OCI-LY1 (cell line): ENCODE measurements around the gene ZEB1.
"Not testable (repeated sequence)": the region's sequence is repeated elsewhere in the genome, so short reads cannot be mapped to it uniquely, and the experiment has no call there.

Source experiments
- H2AFZ ChIP-seq: fragments of 200-600 bp; sonication (generic), shearing (Covaris generic); 2 replicates; pipeline ENCODE4 v1.6.0; 2014; ENCODE audit warnings: antibody characterized with exemption, mild to moderate bottlenecking, low read length
- H3F3A ChIP-seq: fragments of 200-600 bp; sonication (generic), shearing (Covaris generic); 2 replicates; pipeline ENCODE4 v1.6.0; 2014; ENCODE audit warnings: mild to moderate bottlenecking, antibody characterized with exemption, low read length, moderate library complexity; ENCODE audit not compliant: insufficient read depth
- H3K27ac ChIP-seq: fragments of 200-600 bp; sonication (generic); 2 replicates; pipeline ENCODE4 v1.5.1; 2014; ENCODE audit warnings: low read length, mixed run types, mild to moderate bottlenecking, low read depth; ENCODE audit not compliant: poor library complexity, severe bottlenecking
- H3K27me3 ChIP-seq: fragments of 200-600 bp; sonication (generic); 2 replicates; pipeline ENCODE4 v1.6.0; 2014; ENCODE audit warnings: antibody characterized with exemption, mild to moderate bottlenecking, low read length, moderate library complexity; ENCODE audit not compliant: insufficient read depth
- H3K36me3 ChIP-seq: fragments of 200-600 bp; sonication (generic); 2 replicates; pipeline ENCODE4 v1.6.1; 2014; ENCODE audit warnings: mild to moderate bottlenecking, antibody characterized with exemption, low read length, moderate library complexity, mixed read lengths; ENCODE audit not compliant: insufficient read depth
- H3K4me1 ChIP-seq: fragments of 200-600 bp; sonication (generic); 2 replicates; pipeline ENCODE4 v1.5.1; 2014; ENCODE audit warnings: mild to moderate bottlenecking, low read length, moderate library complexity; ENCODE audit not compliant: insufficient read depth, severe bottlenecking
- H3K4me2 ChIP-seq: fragments of 200-600 bp; sonication (generic), shearing (Covaris generic); 2 replicates; pipeline ENCODE4 v1.6.1; 2014; ENCODE audit warnings: low read length
- H3K4me3 ChIP-seq: fragments of 200-600 bp; sonication (generic); 2 replicates; pipeline ENCODE4 v1.5.1; 2014; ENCODE audit warnings: low read length, low read depth, mild to moderate bottlenecking, mixed read lengths; ENCODE audit not compliant: poor library complexity, severe bottlenecking
- H3K79me2 ChIP-seq: fragments of 200-600 bp; shearing (Covaris generic); 2 replicates; pipeline ENCODE4 v1.6.1; 2016; ENCODE audit warnings: mixed run types, low read length, mixed read lengths; ENCODE audit not compliant: insufficient read depth
- H3K9ac ChIP-seq: fragments of 200-600 bp; sonication (generic), shearing (Covaris generic); 2 replicates; pipeline ENCODE4 v1.6.1; 2014; ENCODE audit warnings: mild to moderate bottlenecking, low read length, mixed read lengths
- H3K9me2 ChIP-seq: fragments of 200-600 bp; sonication (generic), shearing (Covaris generic); 2 replicates; pipeline ENCODE4 v1.6.1; 2014; ENCODE audit warnings: low read depth, mild to moderate bottlenecking, low read length, mixed read lengths
- H3K9me3 ChIP-seq: fragments of 200-600 bp; shearing (Covaris generic); 2 replicates; pipeline ENCODE4 v1.6.1; 2014; ENCODE audit warnings: low read length, mixed read lengths
- H4K20me1 ChIP-seq: fragments of 200-600 bp; sonication (generic), shearing (Covaris generic); 2 replicates; pipeline ENCODE4 v1.6.0; 2016; ENCODE audit warnings: mild to moderate bottlenecking, low read length; ENCODE audit not compliant: insufficient read depth
- EZH2 ChIP-seq: fragments of 200-600 bp; sonication (generic), shearing (Covaris generic); IDR thresholded peaks from 2 replicates; pipeline ENCODE4 v1.8.0; 2017; ENCODE audit warnings: borderline replicate concordance, mixed run types, mild to moderate bottlenecking, antibody characterized with exemption, low read length, moderate library complexity, mixed read lengths
- TF ChIP-seq, protein P1 (sequence below): fragments of 200-600 bp; sonication (generic), shearing (Covaris generic); IDR thresholded peaks from 2 replicates; pipeline ENCODE4 v1.5.1; 2017; ENCODE audit warnings: mild to moderate bottlenecking, antibody characterized with exemption, low read length, moderate library complexity, mixed read lengths

ZEB1 gene

GRCh38 chr10:31557854-31558253 is 238.8 kb downstream of the ZEB1 start:
- Histone ChIP-seq H3K79me2 (no peaks in the 10 kb centered on the region), H3K4me3 (no peak overlapping the region), H3K4me1 (no peaks in the 10 kb centered on the region), H3K36me3 (no peaks in the 10 kb centered on the region), H4K20me1 (no peaks in the 10 kb centered on the region), H3K27me3 (no peaks in the 10 kb centered on the region), H2AFZ (no peak overlapping the region), H3K9me3 (no peaks in the 10 kb centered on the region), H3K4me2 (no peak overlapping the region), H3K9me2 (no peaks in the 10 kb centered on the region), H3K9ac (no peak overlapping the region), H3K27ac (no peak overlapping the region), H3F3A (no peaks in the 10 kb centered on the region)
- TF ChIP-seq EZH2: no peak

DNA sequence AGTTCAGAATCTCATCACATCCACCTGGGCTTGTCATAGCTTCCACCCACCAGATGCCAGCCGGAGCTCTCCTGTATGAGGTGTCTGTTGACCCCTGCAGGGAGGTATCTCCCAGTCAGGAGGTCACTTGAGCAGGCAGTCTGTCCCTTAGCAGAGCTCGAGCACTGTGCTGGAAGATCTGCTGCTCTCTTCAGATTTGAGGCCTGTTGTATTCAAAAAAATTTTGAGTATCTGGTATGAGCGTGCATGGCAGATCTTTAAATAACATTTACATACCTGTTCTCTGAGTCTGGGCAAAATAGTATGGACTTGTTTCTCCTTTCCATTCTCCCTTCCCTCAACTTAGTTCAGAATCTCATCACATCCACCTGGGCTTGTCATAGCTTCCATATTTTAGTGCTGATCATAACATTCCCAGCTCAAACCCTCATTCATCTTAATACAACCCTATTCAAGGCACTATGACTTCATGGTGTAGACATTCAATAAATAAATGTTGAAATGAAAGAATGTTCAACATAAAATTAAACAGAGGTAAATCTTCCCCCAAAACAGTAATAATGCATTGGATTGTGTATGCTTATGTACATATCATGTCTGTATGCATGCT is 249.3 kb downstream of the ZEB1 start:
- not testable (repeated sequence) for H3K9me3 ChIP-seq, H3K27me3 ChIP-seq

GRCh38 chr10:31574577-31574976 is 255.6 kb downstream of the ZEB1 start:
- Histone ChIP-seq H3K4me3 (no peak overlapping the region), H3K27ac (no peak overlapping the region), H3K36me3 (no peaks in the 10 kb centered on the region), H3K9ac (no peak overlapping the region), H2AFZ (no peak overlapping the region), H3K9me3 (no peaks in the 10 kb centered on the region), H3F3A (no peaks in the 10 kb centered on the region), H3K9me2 (no peaks in the 10 kb centered on the region), H3K27me3 (no peaks in the 10 kb centered on the region), H3K4me1 (no peaks in the 10 kb centered on the region), H3K79me2 (no peaks in the 10 kb centered on the region), H3K4me2 (no peak overlapping the region), H4K20me1 (no peaks in the 10 kb centered on the region)
- TF ChIP-seq, protein P1, sequence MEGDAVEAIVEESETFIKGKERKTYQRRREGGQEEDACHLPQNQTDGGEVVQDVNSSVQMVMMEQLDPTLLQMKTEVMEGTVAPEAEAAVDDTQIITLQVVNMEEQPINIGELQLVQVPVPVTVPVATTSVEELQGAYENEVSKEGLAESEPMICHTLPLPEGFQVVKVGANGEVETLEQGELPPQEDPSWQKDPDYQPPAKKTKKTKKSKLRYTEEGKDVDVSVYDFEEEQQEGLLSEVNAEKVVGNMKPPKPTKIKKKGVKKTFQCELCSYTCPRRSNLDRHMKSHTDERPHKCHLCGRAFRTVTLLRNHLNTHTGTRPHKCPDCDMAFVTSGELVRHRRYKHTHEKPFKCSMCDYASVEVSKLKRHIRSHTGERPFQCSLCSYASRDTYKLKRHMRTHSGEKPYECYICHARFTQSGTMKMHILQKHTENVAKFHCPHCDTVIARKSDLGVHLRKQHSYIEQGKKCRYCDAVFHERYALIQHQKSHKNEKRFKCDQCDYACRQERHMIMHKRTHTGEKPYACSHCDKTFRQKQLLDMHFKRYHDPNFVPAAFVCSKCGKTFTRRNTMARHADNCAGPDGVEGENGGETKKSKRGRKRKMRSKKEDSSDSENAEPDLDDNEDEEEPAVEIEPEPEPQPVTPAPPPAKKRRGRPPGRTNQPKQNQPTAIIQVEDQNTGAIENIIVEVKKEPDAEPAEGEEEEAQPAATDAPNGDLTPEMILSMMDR: no peak

More for the DNA sequence above, 249.3 kb downstream of the ZEB1 start:
- H3F3A ChIP-seq, H3K9ac ChIP-seq, H3K4me2 ChIP-seq, H3K4me3 ChIP-seq, H3K9me2 ChIP-seq, H3K36me3 ChIP-seq, H3K4me1 ChIP-seq, H2AFZ ChIP-seq, H3K27ac ChIP-seq, H3K79me2 ChIP-seq, H4K20me1 ChIP-seq: not testable (repeated sequence)

DNA sequence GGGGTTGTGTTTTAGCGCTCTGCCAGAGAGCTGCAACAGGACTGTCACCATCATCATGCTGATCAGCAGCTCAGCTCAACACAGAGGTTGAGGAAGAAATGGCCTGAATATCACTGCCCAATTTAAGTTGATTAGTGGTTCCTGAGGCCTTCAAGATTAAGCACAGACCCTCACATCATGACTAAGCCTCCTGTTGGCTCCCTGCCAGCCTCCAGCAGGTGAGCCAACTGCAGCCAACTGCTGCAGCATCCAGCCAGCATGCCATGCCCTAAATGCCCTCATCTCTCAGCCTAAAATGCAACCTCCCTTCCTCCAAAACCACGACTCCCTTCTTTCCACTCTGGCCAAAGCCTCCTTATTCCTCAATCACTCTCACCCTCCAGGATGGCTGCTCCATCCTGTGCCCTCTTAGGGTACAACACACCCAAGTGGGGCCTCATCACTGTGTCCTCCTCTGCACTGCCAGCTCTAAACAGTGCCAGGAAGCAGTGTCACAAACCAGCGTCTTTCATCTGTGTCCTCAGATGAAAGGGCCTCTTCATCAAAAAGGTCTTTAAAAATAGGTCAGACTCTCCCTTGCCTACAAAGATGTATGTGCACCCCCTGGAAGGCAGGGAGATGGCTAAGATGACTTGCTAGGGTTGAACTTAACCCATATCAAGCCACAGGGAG is 259.3 kb downstream of the ZEB1 start:
- TF ChIP-seq, protein P1: no peak
- TF ChIP-seq EZH2: no peak
- H2AFZ ChIP-seq: no peak overlapping the region

More for the DNA sequence above, 259.3 kb downstream of the ZEB1 start:
- H3K79me2 ChIP-seq: no peaks in the 10 kb centered on the region
- H3K27ac ChIP-seq: no peak overlapping the region
- H3K9me2 ChIP-seq: no peaks in the 10 kb centered on the region
- H3K4me3 ChIP-seq: no peak overlapping the region
- H3K4me1 ChIP-seq: no peaks in the 10 kb centered on the region
- no peaks in the 10 kb centered on the region for H3K36me3 ChIP-seq
- no peaks in the 10 kb centered on the region; the same call in 1 of the 2 replicates for H3K27me3 ChIP-seq
- no peak overlapping the region for H3K9ac ChIP-seq
- H3F3A ChIP-seq: no peaks in the 10 kb centered on the region
- H3K9me3 ChIP-seq: no peaks in the 10 kb centered on the region
- H3K4me2 ChIP-seq: no peak overlapping the region
- H4K20me1 ChIP-seq: no peaks in the 10 kb centered on the region
